GM18873 (cell line): ENCODE measurements around the gene CT45A7.
"Not testable (repeated sequence)": the region's sequence is repeated elsewhere in the genome, so short reads cannot be mapped to it uniquely, and the experiment has no call there.

ENCODE experiments used
- ATAC-seq: cut with Tn5 transposase; IDR thresholded peaks from one replicate; pipeline ENCODE4 v1.9.1; 2021; ENCODE audit warnings: mild to moderate bottlenecking, moderate library complexity, moderate number of reproducible peaks; ENCODE audit not compliant: unreplicated experiment, low FRiP score

Gene CT45A7

GRCh38 chrX:135837180-135837579 is at the start of gene CT45A7:
Gene CT45A7 (minus strand): TSS chrX:135837280. CDS start chrX:135833533, 3,747 bp downstream.
- not testable (repeated sequence) for ATAC-seq

- not testable (repeated sequence) for ATAC-seq
Measured at GRCh38 chrX:135882741-135883140, 45.7 kb upstream of the CT45A7 start.

GRCh38 chrX:135871712-135872111 is 34.6 kb upstream of the CT45A7 start, which contains the start of gene CT45A9:
Gene CT45A9 (minus strand): TSS chrX:135871812. CDS start chrX:135868061, 3,751 bp downstream.
- not testable (repeated sequence) for ATAC-seq

- not testable (repeated sequence) for ATAC-seq
Measured at GRCh38 chrX:135854438-135854837, 17.4 kb upstream of the CT45A7 start, which contains the start of gene CT45A8. Gene CT45A8 (minus strand): TSS chrX:135854538. CDS start chrX:135850783, 3,755 bp downstream.

GRCh38 chrX:135819912-135820311 is 17.2 kb downstream of the CT45A7 start, which contains the start of gene CT45A2:
Gene CT45A2 (minus strand): TSS chrX:135820012. CDS start chrX:135816265, 3,747 bp downstream.
- not testable (repeated sequence) for ATAC-seq

GRCh38 chrX:135802687-135803086 is 34.4 kb downstream of the CT45A7 start, which contains the start of gene CT45A6:
Gene CT45A6 (minus strand): TSS chrX:135802787. CDS start chrX:135798993, 3,794 bp downstream.
- ATAC-seq = not testable (repeated sequence)

- ATAC-seq = not testable (repeated sequence)
Measured at GRCh38 chrX:135785403-135785802, 51.7 kb downstream of the CT45A7 start, which contains the start of gene CT45A5. Gene CT45A5 (minus strand): TSS chrX:135785503. CDS start chrX:135781729, 3,774 bp downstream.
